H1 (cell line): ENCODE data around the gene CDS2. TPM values are rescaled to one million over a fixed set of nuclear protein-coding genes. Genes with fewer than 3 reads are reported as not detected.

Experiments
- CTCF ChIA-PET: fragments of 300-600 bp; sonication (Branson Sonifier 250); formaldehyde crosslinking; loops from one replicate; lab custom pipeline; 2021; ENCODE audit not compliant: partially characterized antibody; lab: Charles Lee
- POLR2A ChIA-PET: fragments of 300-600 bp; sonication (Branson Sonifier 250); formaldehyde crosslinking; loops from one replicate; lab custom pipeline; 2021; ENCODE audit warnings: inconsistent platforms; ENCODE audit not compliant: partially characterized antibody; lab: Charles Lee
- DNase-seq, 2 experiments: peaks; one replicate each; pipeline versions ENCODE4 v3.0.0 to v3.0.0-alpha.2; 2010 to 2022; ENCODE audit warnings: low spot score in 2 of 2, low read depth in 1 of 2, mixed read lengths in 1 of 2
- FAIRE-seq: peaks from 2 replicates; lab custom pipeline; 2011; peaks lifted over from hg19 to GRCh38; lab: Jason Lieb, UNC
- H2AFZ ChIP-seq: 2 replicates; pipeline ENCODE4 v1.8.1; 2012; ENCODE audit warnings: low read length, inconsistent platforms
- H2AK5ac ChIP-seq: 2 replicates; pipeline ENCODE4 v1.6.1; 2013; ENCODE audit warnings: low read depth, low read length
- H2BK120ac ChIP-seq: replicated peaks from 2 replicates; pipeline ENCODE3; 2013; ENCODE audit warnings: low read depth, low read length, inconsistent platforms
- H2BK12ac ChIP-seq: 2 replicates; pipeline ENCODE4 v1.6.1; 2013; ENCODE audit warnings: low read depth, low read length
- H2BK15ac ChIP-seq: 2 replicates; pipeline ENCODE4 v1.6.1; 2013; ENCODE audit warnings: low read length
- H2BK20ac ChIP-seq: 2 replicates; pipeline ENCODE4 v1.6.1; 2013; ENCODE audit warnings: low read length
- H2BK5ac ChIP-seq: 2 replicates; pipeline ENCODE4 v1.6.1; 2013; ENCODE audit warnings: low read depth, low read length
- H3K14ac ChIP-seq: 2 replicates; pipeline ENCODE4 v1.6.1; 2013; ENCODE audit warnings: inconsistent platforms; ENCODE audit not compliant: insufficient read length
- H3K18ac ChIP-seq: 2 replicates; pipeline ENCODE4 v1.6.1; 2013; ENCODE audit warnings: low read length; ENCODE audit errors: extremely low read depth
- H3K23ac ChIP-seq: 2 replicates; pipeline ENCODE4 v1.6.1; 2013; ENCODE audit warnings: inconsistent platforms; ENCODE audit not compliant: insufficient read length
- H3K23me2 ChIP-seq: 2 replicates; pipeline ENCODE4 v1.6.1; 2013; ENCODE audit warnings: low read depth, low read length
- H3K27ac ChIP-seq: 2 replicates; pipeline ENCODE4 v1.6.1; 2011; ENCODE audit warnings: low read depth, low read length, inconsistent platforms
- H3K27me3 ChIP-seq, 4 experiments: replicated peaks in 1 of 4; 1 replicate in 1 of 4; 2 replicates in 3 of 4; pipeline versions ENCODE4 v1.6.1 to v1.8.1; 2011 to 2013; ENCODE audit warnings: low read length in 3 of 4, mild to moderate bottlenecking in 3 of 4, inconsistent platforms in 2 of 4, mixed read lengths in 2 of 4, moderate library complexity in 1 of 4; ENCODE audit not compliant: control insufficient read depth in 3 of 4, insufficient read depth in 3 of 4; ENCODE audit errors: extremely low read depth in 1 of 4
- H3K36me3 ChIP-seq, 4 experiments: 2 replicates each; pipeline versions ENCODE4 v1.6.1 to v1.8.1; 2011 to 2013; ENCODE audit warnings: mild to moderate bottlenecking in 4 of 4, low read length in 3 of 4, moderate library complexity in 2 of 4, control low read depth in 1 of 4, inconsistent platforms in 1 of 4; ENCODE audit not compliant: insufficient read depth in 4 of 4, control insufficient read depth in 2 of 4
- H3K4ac ChIP-seq: replicated peaks from 2 replicates; pipeline ENCODE3; 2013; ENCODE audit warnings: low read length, low read depth, mixed read lengths, inconsistent platforms; ENCODE audit not compliant: insufficient read length
- H3K4me1 ChIP-seq, 4 experiments: replicated peaks in 1 of 4; 1 replicate in 1 of 4; 2 replicates in 3 of 4; pipeline versions ENCODE4 v1.6.1 to v1.8.1; 2011 to 2013; ENCODE audit warnings: low read length in 3 of 4, inconsistent platforms in 2 of 4, mixed read lengths in 1 of 4; ENCODE audit not compliant: insufficient read depth in 4 of 4, control insufficient read depth in 3 of 4
- H3K4me2 ChIP-seq, 2 experiments: 2 replicates each; pipeline versions ENCODE4 v1.6.1 to v1.8.1; 2011 to 2013; ENCODE audit warnings: low read depth in 2 of 2, low read length in 2 of 2, control low read depth in 1 of 2, inconsistent platforms in 1 of 2, mild to moderate bottlenecking in 1 of 2; ENCODE audit not compliant: insufficient read depth in 1 of 2
- H3K4me3 ChIP-seq, 4 experiments: fragments of 200-600, 300-600 bp in 1 of 4; sonication (generic), shearing (Covaris generic), sonication (Bioruptor Twin) in 1 of 4; 2 replicates each; pipeline versions ENCODE4 v1.5.1 to v1.8.1; 2011 to 2016; ENCODE audit warnings: low read length in 4 of 4, low read depth in 3 of 4, control low read depth in 2 of 4, inconsistent platforms in 2 of 4, mild to moderate bottlenecking in 2 of 4, mixed read lengths in 1 of 4, moderate library complexity in 1 of 4; ENCODE audit not compliant: insufficient read depth in 2 of 4; ENCODE audit errors: extremely low read depth in 1 of 4
- H3K56ac ChIP-seq: replicated peaks from 2 replicates; pipeline ENCODE3; 2013; ENCODE audit warnings: low read depth, mild to moderate bottlenecking, mixed read lengths, low read length, inconsistent platforms; ENCODE audit not compliant: insufficient read length
- H3K79me1 ChIP-seq: 2 replicates; pipeline ENCODE4 v1.6.1; 2013; ENCODE audit warnings: low read depth, low read length, control low read depth
- H3K79me2 ChIP-seq, 2 experiments: 2 replicates each; pipeline versions ENCODE4 v1.6.1 to v1.8.1; 2012 to 2013; ENCODE audit warnings: low read length in 2 of 2, mild to moderate bottlenecking in 2 of 2, inconsistent platforms in 1 of 2; ENCODE audit not compliant: insufficient read depth in 2 of 2, control insufficient read depth in 1 of 2
- H3K9ac ChIP-seq, 4 experiments: replicated peaks in 1 of 4; 1 replicate in 1 of 4; 2 replicates in 3 of 4; pipeline versions ENCODE4 v1.6.1 to v1.8.1; 2011 to 2013; ENCODE audit warnings: low read depth in 3 of 4, low read length in 3 of 4, control low read depth in 2 of 4, mild to moderate bottlenecking in 2 of 4, moderate library complexity in 2 of 4, inconsistent platforms in 1 of 4; ENCODE audit errors: extremely low read depth in 1 of 4
- H3K9me3 ChIP-seq, 2 experiments: 2 replicates each; pipeline versions ENCODE4 v1.6.1 to v1.8.1; 2012 to 2013; ENCODE audit warnings: mild to moderate bottlenecking in 2 of 2, moderate library complexity in 2 of 2, control low read depth in 1 of 2, inconsistent platforms in 1 of 2, low read depth in 1 of 2, low read length in 1 of 2, mixed read lengths in 1 of 2; ENCODE audit not compliant: insufficient read depth in 2 of 2
- H4K20me1 ChIP-seq, 2 experiments: replicated peaks in 1 of 2; 2 replicates each; pipeline versions ENCODE3 to v1.8.1; 2011 to 2013; ENCODE audit warnings: inconsistent platforms in 2 of 2, low read length in 2 of 2, mild to moderate bottlenecking in 1 of 2; ENCODE audit not compliant: insufficient read depth in 2 of 2, control insufficient read depth in 1 of 2
- H4K5ac ChIP-seq: 2 replicates; pipeline ENCODE4 v1.6.1; 2013; ENCODE audit warnings: low read length, low read depth, mixed read lengths, inconsistent platforms; ENCODE audit not compliant: insufficient read length
- H4K8ac ChIP-seq: 2 replicates; pipeline ENCODE4 v1.8.0; 2013; ENCODE audit warnings: mild to moderate bottlenecking, moderate library complexity, low read length, inconsistent platforms; ENCODE audit not compliant: insufficient read depth; ENCODE audit errors: extremely low read depth
- H4K91ac ChIP-seq: replicated peaks from 2 replicates; pipeline ENCODE3; 2013; ENCODE audit warnings: low read length, mixed read lengths, inconsistent platforms; ENCODE audit not compliant: insufficient read length
- ASH2L ChIP-seq: fragments of 200-600, 300-600 bp; sonication (generic); IDR thresholded peaks from one replicate; pipeline ENCODE4 v1.7.1; 2017; ENCODE audit warnings: low read length
- BACH1 ChIP-seq: IDR thresholded peaks from 2 replicates; pipeline ENCODE4 v1.6.1; 2012; ENCODE audit warnings: low read length, improper control_type of control experiment
- CTBP2 ChIP-seq: IDR thresholded peaks from 2 replicates; pipeline ENCODE4 v1.7.0; 2011; ENCODE audit warnings: borderline replicate concordance, mild to moderate bottlenecking, moderate library complexity, mixed read lengths, low read length; ENCODE audit not compliant: insufficient read depth, insufficient read length
- NANOG ChIP-seq: IDR thresholded peaks from 2 replicates; pipeline ENCODE4 v1.6.1; 2011; ENCODE audit warnings: low read length, low read depth, mild to moderate bottlenecking, inconsistent platforms; ENCODE audit not compliant: insufficient read depth, poor library complexity, severe bottlenecking
- POU5F1 ChIP-seq: IDR thresholded peaks from 2 replicates; pipeline ENCODE4 v1.6.1; 2011; ENCODE audit warnings: low read depth, mild to moderate bottlenecking, low read length, moderate library complexity
- RBBP5 ChIP-seq: IDR thresholded peaks from 2 replicates; pipeline ENCODE4 v1.7.1; 2012; ENCODE audit warnings: low read depth, mild to moderate bottlenecking, inconsistent platforms, low read length, moderate library complexity, borderline replicate concordance
- RNF2 ChIP-seq: fragments of 200-900, 300-1000 bp; sonication (generic); IDR thresholded peaks from 2 replicates; pipeline ENCODE4 v1.7.1; 2016; ENCODE audit warnings: borderline replicate concordance, low read depth, mild to moderate bottlenecking, antibody characterized with exemption, low read length; ENCODE audit not compliant: poor library complexity, severe bottlenecking; ENCODE audit errors: missing control alignments
- TCF12 ChIP-seq: IDR thresholded peaks from 2 replicates; pipeline ENCODE4 v1.6.1; 2011; ENCODE audit warnings: low read depth, mild to moderate bottlenecking, low read length
- whole genome bisulfite sequencing, 2 experiments: shearing (Covaris generic) in 1 of 2; methylation state at CpG; one replicate each; pipeline versions ENCODE4 v1.1.6 to v1.1.7; 2013 to 2015; ENCODE audit warnings: low lambda C conversion rate in 2 of 2, mixed read lengths in 2 of 2, inconsistent platforms in 1 of 2, low coverage in 1 of 2, missing lambda C conversion rate in 1 of 2; ENCODE audit not compliant: insufficient replicate concordance in 2 of 2, insufficient coverage in 1 of 2, insufficient read length in 1 of 2; ENCODE audit errors: extremely low coverage in 1 of 2, missing lambda C conversion rate in 1 of 2; 5-methylcytosine and 5-hydroxymethylcytosine counted together
- polyA plus RNA-seq, 7 experiments: library from polyadenylated mRNA; depleted of rRNA in 3 of 7; stranded (reverse) in 5 of 7; unstranded in 2 of 7; fragments of >200 nt in 5 of 7; fragments of 200-250 nt in 2 of 7; gene quantifications; 1 replicate in 5 of 7; 2 replicates in 1 of 7; 4 replicates in 1 of 7; pipeline versions ENCODE4 v1.2.1 to v1.2.3, GENCODE V29; 2011 to 2013; ENCODE audit warnings: missing spikeins in 2 of 7, mixed read lengths in 2 of 7
- total RNA-seq: library from RNA; stranded (reverse); fragmentation: NEBNext Ultra II Directional; extraction: Animal tissue kit (Norgen Biotek cat#: 25700); gene quantifications from 2 replicates; pipeline ENCODE4 v1.2.1, GENCODE V29; 2021
- TF ChIP-seq, protein P1 (sequence below), 3 experiments: IDR thresholded peaks; 1 replicate in 2 of 3; 2 replicates in 1 of 3; pipeline versions ENCODE4 v1.5.1 to v1.6.1; 2011; ENCODE audit warnings: low read length in 3 of 3, mild to moderate bottlenecking in 3 of 3, inconsistent platforms in 2 of 3, low read depth in 1 of 3, moderate library complexity in 1 of 3; ENCODE audit not compliant: insufficient read depth in 1 of 3; ENCODE audit errors: control extremely low read depth in 1 of 3

The CDS2 gene
- total and polyA plus RNA-seq, 2 of the 8 experiments (the other 6 are each of a cell fraction or from before 2014, with no cell fraction given) = 54.0 to 56.2 TPM

DNA sequence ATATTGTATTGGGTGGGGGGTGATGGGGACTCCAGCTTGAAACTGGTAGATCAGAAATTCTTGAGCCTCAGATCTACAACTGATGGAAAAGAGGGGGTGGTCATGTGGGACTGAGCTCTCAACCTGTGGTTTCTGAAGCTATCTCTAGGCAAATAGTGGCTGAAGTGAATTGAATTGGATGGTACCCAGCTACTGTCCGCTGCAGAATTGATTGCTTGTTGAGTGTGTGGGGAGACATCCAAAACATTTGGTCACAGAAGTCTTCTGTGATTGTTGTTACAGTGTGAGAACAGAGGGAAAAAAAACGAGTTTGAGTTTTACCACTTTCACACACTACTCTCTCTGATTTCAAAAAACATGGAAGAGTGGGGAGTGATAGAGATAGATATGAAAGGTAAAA is 14.8 kb downstream of the CDS2 start:
- no peak overlapping the region for H3K4me2 ChIP-seq
- H4K5ac ChIP-seq = no peak overlapping the region
- no peak overlapping the region for H3K4me3 ChIP-seq
- 83% methylated on average over 2 of the region's 2 CpGs; no CpG with 5 or more reads in 1 of the 2 experiments for WGBS, 2 experiments
- FAIRE-seq = no peak
- no peak overlapping the region for H2AFZ ChIP-seq
- H2AK5ac ChIP-seq = no peak overlapping the region
- H4K8ac ChIP-seq = no peak overlapping the region
- no peaks in the 10 kb centered on the region for H3K23me2 ChIP-seq
- no peak overlapping the region for H2BK5ac ChIP-seq
- H3K18ac ChIP-seq = no peak overlapping the region
- H2BK12ac ChIP-seq = no peak overlapping the region
- no peak overlapping the region for H4K91ac ChIP-seq
- H4K20me1 ChIP-seq = peaks cover 0 to 7% of the 10 kb centered on the region in 2 experiments
- H2BK15ac ChIP-seq = no peak overlapping the region
- H3K4me1 ChIP-seq = no peaks in the 10 kb centered on the region
- peaks cover 2 to 71% of the 10 kb centered on the region in 2 experiments; a peak in 3 of 4 replicates for H3K79me2 ChIP-seq
- no peak overlapping the region for H2BK20ac ChIP-seq
- no peaks in the 10 kb centered on the region for H3K9me3 ChIP-seq
- H2BK120ac ChIP-seq = no peak overlapping the region
- H3K27me3 ChIP-seq = no peaks in the 10 kb centered on the region
- H3K4ac ChIP-seq = no peak overlapping the region
- no peak overlapping the region for H3K56ac ChIP-seq
- POLR2A ChIA-PET = interaction anchor here (1.5 kb wide), 1 partner anchor 26 kb away, joined by 4 read pairs; no protein-coding TSS in a partner anchor
- no peak for DNase-seq
- no peaks in the 10 kb centered on the region for H3K36me3 ChIP-seq
- CTCF ChIA-PET = interaction anchor here (1.3 to 1.4 kb wide), 2 partner anchors 15 to 50 kb away, joined by 3 to 4 read pairs; partner anchors contain the start of gene CDS2
- H3K14ac ChIP-seq = no peak overlapping the region
- H3K9ac ChIP-seq = no peak overlapping the region
- peaks cover 9% of the 10 kb centered on the region for H3K79me1 ChIP-seq
- H3K27ac ChIP-seq = no peak overlapping the region
- no peak overlapping the region for H3K23ac ChIP-seq
- TF ChIP-seq CTBP2 = no peak
- TF ChIP-seq TCF12 = no peak
- TF ChIP-seq BACH1 = no peak
- TF ChIP-seq RNF2 = no peak
- TF ChIP-seq, protein P1, sequence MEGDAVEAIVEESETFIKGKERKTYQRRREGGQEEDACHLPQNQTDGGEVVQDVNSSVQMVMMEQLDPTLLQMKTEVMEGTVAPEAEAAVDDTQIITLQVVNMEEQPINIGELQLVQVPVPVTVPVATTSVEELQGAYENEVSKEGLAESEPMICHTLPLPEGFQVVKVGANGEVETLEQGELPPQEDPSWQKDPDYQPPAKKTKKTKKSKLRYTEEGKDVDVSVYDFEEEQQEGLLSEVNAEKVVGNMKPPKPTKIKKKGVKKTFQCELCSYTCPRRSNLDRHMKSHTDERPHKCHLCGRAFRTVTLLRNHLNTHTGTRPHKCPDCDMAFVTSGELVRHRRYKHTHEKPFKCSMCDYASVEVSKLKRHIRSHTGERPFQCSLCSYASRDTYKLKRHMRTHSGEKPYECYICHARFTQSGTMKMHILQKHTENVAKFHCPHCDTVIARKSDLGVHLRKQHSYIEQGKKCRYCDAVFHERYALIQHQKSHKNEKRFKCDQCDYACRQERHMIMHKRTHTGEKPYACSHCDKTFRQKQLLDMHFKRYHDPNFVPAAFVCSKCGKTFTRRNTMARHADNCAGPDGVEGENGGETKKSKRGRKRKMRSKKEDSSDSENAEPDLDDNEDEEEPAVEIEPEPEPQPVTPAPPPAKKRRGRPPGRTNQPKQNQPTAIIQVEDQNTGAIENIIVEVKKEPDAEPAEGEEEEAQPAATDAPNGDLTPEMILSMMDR (IDR thresholded peaks at IDR 0.05; ENCODE audit: control extremely low read depth in 1 of 3, insufficient read depth in 1 of 3, low read depth in 1 of 3, low read length in 3 of 3) = no peak
- no peak for TF ChIP-seq POU5F1
- no peak for TF ChIP-seq NANOG
- no peak for TF ChIP-seq RBBP5
- TF ChIP-seq ASH2L = no peak
